ENCODE data around the gene FGFR4. TPM values are rescaled to one million over a fixed set of nuclear protein-coding genes. Genes with fewer than 3 reads are reported as not detected.

The FGFR4 gene
- total RNA-seq, 1 donor from 2014 or later, result 109 TPM

DNA sequence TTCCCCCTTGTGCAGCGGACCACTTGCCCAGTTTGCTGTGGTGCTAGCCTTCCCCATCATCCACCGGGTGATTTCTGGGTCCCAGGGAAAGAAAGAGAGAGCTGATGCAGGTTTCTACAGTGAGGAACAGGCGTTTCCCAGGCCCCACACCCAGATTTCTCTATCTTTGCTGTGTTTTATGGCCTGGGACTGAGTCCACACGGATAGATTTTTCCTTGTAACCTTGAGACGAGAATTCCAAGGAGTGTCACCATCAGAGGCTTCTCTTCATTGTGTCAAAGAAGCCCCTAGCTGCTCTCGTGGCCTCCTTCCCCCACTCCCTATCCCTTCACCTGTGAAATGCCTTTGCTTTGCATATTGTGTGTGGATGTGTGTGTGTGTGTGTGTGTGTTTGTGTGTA lies 21.2 kb upstream of the FGFR4 start:
- no peaks in the 10 kb centered on the region for H3K9me3 ChIP-seq
- DNase-seq (no peak), ATAC-seq (no peak)
- intact Hi-C loops (cut with DNase I), result no loop called here
- no peak overlapping the region for H3K4me3 ChIP-seq
- TF ChIP-seq, protein P1, sequence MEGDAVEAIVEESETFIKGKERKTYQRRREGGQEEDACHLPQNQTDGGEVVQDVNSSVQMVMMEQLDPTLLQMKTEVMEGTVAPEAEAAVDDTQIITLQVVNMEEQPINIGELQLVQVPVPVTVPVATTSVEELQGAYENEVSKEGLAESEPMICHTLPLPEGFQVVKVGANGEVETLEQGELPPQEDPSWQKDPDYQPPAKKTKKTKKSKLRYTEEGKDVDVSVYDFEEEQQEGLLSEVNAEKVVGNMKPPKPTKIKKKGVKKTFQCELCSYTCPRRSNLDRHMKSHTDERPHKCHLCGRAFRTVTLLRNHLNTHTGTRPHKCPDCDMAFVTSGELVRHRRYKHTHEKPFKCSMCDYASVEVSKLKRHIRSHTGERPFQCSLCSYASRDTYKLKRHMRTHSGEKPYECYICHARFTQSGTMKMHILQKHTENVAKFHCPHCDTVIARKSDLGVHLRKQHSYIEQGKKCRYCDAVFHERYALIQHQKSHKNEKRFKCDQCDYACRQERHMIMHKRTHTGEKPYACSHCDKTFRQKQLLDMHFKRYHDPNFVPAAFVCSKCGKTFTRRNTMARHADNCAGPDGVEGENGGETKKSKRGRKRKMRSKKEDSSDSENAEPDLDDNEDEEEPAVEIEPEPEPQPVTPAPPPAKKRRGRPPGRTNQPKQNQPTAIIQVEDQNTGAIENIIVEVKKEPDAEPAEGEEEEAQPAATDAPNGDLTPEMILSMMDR (IDR thresholded peaks at IDR 0.05), result no peak
- peaks cover 15% of the 10 kb centered on the region for H3K36me3 ChIP-seq
- H3K27me3 ChIP-seq, result no peaks in the 10 kb centered on the region
- no peaks in the 10 kb centered on the region for H3K4me1 ChIP-seq
- no peak overlapping the region for H3K27ac ChIP-seq

DNA sequence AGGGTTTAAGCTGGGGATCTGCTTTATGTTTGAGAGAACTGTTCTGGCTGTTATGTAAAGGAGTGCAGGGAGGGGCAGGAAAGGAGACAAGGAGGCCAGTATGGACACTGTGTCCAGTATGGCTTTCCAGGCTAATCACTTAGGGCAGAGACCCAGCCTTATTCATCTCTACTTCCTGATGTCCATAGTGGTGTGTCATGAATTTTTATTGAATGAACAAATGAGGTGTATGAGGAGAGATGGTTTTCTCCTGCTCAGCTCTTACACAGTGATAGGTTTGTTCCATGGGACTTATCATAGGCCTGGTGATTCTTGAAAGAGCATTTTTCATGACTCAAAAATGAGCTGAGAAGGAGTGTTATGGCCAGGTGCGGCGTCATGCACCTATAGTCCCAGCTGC lies 20.5 kb upstream of the FGFR4 start:
- Histone ChIP-seq H3K36me3 (peaks cover 15% of the 10 kb centered on the region), H3K27me3 (no peaks in the 10 kb centered on the region), H3K27ac (no peak overlapping the region), H3K4me1 (no peaks in the 10 kb centered on the region), H3K9me3 (no peaks in the 10 kb centered on the region), H3K4me3 (no peak overlapping the region)
- intact Hi-C loops (cut with DNase I), result no loop called here
- TF ChIP-seq, protein P1 (IDR thresholded peaks at IDR 0.05), result no peak
- ATAC-seq (no peak), DNase-seq (no peak)

DNA sequence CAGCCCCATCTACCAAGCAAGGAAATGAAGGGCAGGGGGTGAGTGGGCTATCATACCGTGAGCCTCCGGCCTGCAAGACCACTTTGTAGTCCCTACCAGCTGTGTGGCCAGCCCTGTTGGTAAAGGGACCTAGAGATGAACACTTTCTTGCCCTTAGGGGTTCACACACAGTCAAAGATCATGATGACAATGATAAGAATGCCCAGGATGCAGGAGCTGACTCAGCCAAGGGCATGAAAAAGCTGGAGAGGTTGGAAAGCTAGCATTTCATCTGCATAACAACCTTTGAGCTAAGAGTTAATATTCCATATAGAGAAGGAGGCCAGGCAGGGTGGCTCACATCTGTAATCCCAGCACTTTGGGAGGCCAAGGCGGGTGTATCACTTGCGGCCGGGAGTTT lies 19.2 kb upstream of the FGFR4 start:
- Histone ChIP-seq H3K27me3 (no peaks in the 10 kb centered on the region), H3K9me3 (no peaks in the 10 kb centered on the region), H3K27ac (no peak overlapping the region), H3K4me3 (no peak overlapping the region), H3K4me1 (no peaks in the 10 kb centered on the region), H3K36me3 (peaks cover 15% of the 10 kb centered on the region)
- no peak for ATAC-seq
- DNase-seq, result no peak
- intact Hi-C loops (cut with DNase I), result no loop called here
- TF ChIP-seq, protein P1 (IDR thresholded peaks at IDR 0.05), result no peak

DNA sequence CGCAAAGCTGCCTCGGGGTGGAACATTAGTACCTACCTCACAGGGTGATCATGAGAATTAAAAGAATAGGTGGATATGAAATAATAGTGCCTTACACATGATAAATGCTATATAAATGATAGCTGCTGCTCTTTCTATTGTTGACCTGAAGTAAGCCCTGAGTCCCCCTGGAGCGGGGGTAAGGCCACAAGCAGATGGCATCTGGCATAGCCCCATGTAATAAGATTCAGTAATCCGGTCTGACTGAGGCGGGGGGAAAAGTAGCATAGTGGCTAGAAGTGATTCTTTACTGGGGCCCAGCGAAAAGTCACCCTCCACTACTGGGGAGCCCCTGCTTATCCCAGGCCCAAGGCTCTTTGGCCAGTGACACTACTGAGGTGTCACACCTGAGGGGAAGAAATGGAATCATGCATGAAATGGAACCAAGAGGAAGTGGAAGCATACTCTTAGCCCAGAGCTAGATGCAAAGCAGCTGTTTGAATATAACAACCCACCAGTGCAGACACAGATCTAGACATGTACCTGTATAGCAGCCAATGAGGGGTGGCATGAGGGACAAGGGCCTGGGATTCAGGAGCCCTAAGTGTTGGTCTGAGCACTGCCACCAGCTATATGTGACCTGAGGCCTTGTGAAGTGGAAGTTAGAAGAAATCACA lies 16.1 kb upstream of the FGFR4 start:
- Histone ChIP-seq H3K27me3 (no peaks in the 10 kb centered on the region), H3K9me3 (no peaks in the 10 kb centered on the region), H3K4me3 (no peak overlapping the region), H3K4me1 (no peaks in the 10 kb centered on the region), H3K27ac (no peak overlapping the region), H3K36me3 (no peaks in the 10 kb centered on the region)
- ATAC-seq (no peak), DNase-seq (no peak)
- intact Hi-C loops (cut with DNase I), result no loop called here
- TF ChIP-seq, protein P1 (IDR thresholded peaks at IDR 0.05), result no peak

DNA sequence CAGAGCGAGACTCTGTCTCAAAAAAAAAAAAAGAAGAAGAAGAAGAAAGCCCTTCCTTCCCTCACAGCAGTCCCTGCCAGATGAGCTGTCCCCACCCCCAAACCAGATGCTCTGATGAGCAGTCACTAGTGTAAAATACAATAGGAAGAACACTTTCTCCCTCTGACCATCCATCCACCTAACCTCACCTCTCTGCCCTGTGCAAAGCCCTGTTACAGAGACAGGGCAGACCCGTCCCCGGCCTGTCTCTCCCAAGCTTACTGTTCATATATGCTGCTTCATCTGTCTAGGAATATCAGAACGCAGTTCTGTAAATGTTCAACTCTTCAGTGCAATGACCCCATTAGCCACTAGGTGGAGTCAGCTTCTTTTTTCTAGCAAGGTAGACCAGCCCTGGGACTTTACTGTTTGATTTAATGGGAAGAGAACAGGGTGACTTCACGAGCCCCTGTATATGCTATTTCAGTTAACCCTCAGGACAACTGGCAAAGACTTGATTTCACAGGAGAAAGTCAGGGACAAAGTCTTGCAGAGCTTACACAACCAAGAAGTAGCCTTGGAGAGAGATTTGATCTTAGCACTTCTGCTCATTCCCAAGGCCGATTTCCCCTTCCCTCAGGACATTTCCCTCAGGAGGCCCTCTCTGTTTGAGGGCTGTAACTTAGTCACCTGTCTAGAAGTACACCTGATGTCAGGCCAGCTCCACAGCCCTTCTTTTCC lies 14.9 kb upstream of the FGFR4 start:
- intact Hi-C loops (cut with DNase I), result no loop called here
- Histone ChIP-seq H3K4me1 (no peaks in the 10 kb centered on the region), H3K36me3 (no peaks in the 10 kb centered on the region), H3K9me3 (no peaks in the 10 kb centered on the region), H3K4me3 (no peak overlapping the region), H3K27ac (no peak overlapping the region), H3K27me3 (no peaks in the 10 kb centered on the region)
- TF ChIP-seq, protein P1 (IDR thresholded peaks at IDR 0.05), result peak; percentile 91
- ATAC-seq (peak; percentile 89), DNase-seq (no peak)
